RWPE2 (cell line): ENCODE data around the gene ZNF441.

Experiments
- ATAC-seq: fragments of 200-7000 bp; cut with Tn5 transposase; 3 replicates; pipeline ENCODE4 v1.9.1; 2021; ENCODE audit warnings: low read depth
- DNase-seq: peaks from one replicate; pipeline ENCODE4 v3.0.0-alpha.2; 2020; ENCODE audit warnings: low spot score
- H3K27ac ChIP-seq: fragments of 450-650 bp; 2 replicates; pipeline ENCODE4 v1.5.1; 2017; ENCODE audit warnings: mild to moderate bottlenecking; ENCODE audit not compliant: poor library complexity, severe bottlenecking
- H3K27me3 ChIP-seq: fragments of 250-450 bp; sonication (Bioruptor Pico); 2 replicates; pipeline ENCODE4 v1.5.1; 2021; ENCODE audit warnings: mild to moderate bottlenecking, moderate library complexity; ENCODE audit not compliant: insufficient read depth, poor library complexity, severe bottlenecking
- H3K36me3 ChIP-seq: fragments of 250-450 bp; sonication (Bioruptor Pico); 2 replicates; pipeline ENCODE4 v1.5.1; 2020; ENCODE audit warnings: low read depth, mild to moderate bottlenecking, moderate library complexity
- H3K4me1 ChIP-seq: fragments of 250-450 bp; sonication (Bioruptor Pico); 2 replicates; pipeline ENCODE4 v1.5.1; 2021; ENCODE audit warnings: mild to moderate bottlenecking, moderate library complexity; ENCODE audit not compliant: insufficient read depth, poor library complexity, severe bottlenecking
- H3K4me3 ChIP-seq: fragments of 250-450 bp; sonication (Bioruptor Pico); 2 replicates; pipeline ENCODE4 v1.5.1; 2021; ENCODE audit warnings: mild to moderate bottlenecking, moderate library complexity; ENCODE audit not compliant: severe bottlenecking
- H3K9me3 ChIP-seq: fragments of 250-450 bp; sonication (Bioruptor Pico); 2 replicates; pipeline ENCODE4 v1.5.1; 2021; ENCODE audit warnings: mild to moderate bottlenecking, moderate library complexity; ENCODE audit not compliant: severe bottlenecking
- TF ChIP-seq, protein P1 (sequence below): fragments of 450-650 bp; IDR thresholded peaks from one replicate; pipeline ENCODE4 v1.5.1; 2017; ENCODE audit warnings: mild to moderate bottlenecking, moderate library complexity; ENCODE audit not compliant: poor library complexity, severe bottlenecking

ZNF441 gene

DNA sequence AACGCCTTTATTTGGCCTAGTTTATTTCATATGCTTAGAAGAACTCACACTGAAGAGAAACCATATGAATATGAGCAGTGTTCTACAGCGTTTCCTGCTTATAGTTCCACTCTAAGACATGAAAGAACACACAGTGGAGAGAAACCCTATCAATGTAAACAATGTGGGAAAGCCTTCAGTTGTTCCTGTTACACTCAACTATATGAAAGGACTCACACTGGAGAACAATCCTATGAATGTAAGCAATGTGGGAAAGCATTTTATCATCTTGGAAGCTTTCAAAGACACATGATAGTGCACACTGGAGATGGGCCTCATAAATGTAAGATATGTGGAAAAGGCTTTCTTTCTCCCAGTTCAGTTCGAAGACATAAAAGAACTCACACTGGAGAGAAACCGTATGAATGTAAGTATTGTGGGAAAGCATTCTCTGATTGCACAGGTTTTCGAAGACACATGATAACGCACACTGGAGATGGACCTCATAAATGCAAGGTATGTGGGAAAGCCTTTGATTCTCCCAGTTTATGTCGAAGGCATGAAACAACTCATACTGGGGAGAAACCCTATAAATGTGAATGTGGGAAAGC, 13.7 kb downstream of the ZNF441 start:
- H3K4me1 ChIP-seq, result no peaks in the 10 kb centered on the region
- TF ChIP-seq, protein P1, sequence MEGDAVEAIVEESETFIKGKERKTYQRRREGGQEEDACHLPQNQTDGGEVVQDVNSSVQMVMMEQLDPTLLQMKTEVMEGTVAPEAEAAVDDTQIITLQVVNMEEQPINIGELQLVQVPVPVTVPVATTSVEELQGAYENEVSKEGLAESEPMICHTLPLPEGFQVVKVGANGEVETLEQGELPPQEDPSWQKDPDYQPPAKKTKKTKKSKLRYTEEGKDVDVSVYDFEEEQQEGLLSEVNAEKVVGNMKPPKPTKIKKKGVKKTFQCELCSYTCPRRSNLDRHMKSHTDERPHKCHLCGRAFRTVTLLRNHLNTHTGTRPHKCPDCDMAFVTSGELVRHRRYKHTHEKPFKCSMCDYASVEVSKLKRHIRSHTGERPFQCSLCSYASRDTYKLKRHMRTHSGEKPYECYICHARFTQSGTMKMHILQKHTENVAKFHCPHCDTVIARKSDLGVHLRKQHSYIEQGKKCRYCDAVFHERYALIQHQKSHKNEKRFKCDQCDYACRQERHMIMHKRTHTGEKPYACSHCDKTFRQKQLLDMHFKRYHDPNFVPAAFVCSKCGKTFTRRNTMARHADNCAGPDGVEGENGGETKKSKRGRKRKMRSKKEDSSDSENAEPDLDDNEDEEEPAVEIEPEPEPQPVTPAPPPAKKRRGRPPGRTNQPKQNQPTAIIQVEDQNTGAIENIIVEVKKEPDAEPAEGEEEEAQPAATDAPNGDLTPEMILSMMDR, result no peak
- H3K27me3 ChIP-seq, result no peaks in the 10 kb centered on the region
- no peak overlapping the region for H3K4me3 ChIP-seq
- DNase-seq, result no peak
- peaks cover 46% of the 10 kb centered on the region for H3K9me3 ChIP-seq
- ATAC-seq, result no peak
- H3K27ac ChIP-seq, result no peak overlapping the region
- H3K36me3 ChIP-seq, result peaks cover 51% of the 10 kb centered on the region

DNA sequence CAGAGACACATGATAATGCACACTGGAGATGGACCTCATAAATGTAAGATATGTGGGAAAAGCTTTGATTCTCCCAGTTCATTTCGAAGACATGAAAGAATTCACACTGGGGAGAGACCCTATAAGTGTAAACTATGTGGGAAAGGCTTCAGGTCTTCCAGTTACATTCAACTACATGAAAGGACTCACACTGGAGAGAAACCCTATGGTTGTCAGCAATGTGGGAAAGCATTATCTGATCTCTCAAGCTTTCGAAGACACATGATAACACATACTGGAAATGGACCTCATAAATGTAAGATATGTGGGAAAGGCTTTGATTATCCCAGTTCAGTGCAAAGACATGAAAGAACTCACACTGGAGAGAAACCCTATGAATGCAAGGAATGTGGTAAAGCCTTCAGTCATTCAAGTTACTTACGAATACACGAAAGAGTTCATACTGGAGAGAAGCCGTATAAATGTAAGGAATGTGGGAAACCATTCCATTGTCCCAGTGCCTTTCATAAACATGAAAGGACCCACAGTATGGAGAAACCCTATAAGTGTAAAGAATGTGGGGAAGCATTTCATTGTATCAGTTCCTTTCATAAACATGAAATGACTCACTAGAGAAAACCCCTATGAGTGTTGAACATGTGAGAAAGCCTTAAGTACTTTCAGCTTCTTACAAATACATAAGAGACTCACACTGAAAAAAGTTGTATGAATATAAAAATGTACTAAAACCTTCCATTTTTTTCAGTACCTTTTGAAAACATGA, 14.7 kb downstream of the ZNF441 start:
- TF ChIP-seq, protein P1, result no peak
- ATAC-seq, result no peak
- DNase-seq, result no peak
- peaks cover 48% of the 10 kb centered on the region for H3K36me3 ChIP-seq
- peaks cover 44% of the 10 kb centered on the region for H3K9me3 ChIP-seq
- H3K4me1 ChIP-seq, result no peaks in the 10 kb centered on the region
- H3K27me3 ChIP-seq, result no peaks in the 10 kb centered on the region
- H3K27ac ChIP-seq, result no peak overlapping the region
- H3K4me3 ChIP-seq, result no peak overlapping the region

DNA sequence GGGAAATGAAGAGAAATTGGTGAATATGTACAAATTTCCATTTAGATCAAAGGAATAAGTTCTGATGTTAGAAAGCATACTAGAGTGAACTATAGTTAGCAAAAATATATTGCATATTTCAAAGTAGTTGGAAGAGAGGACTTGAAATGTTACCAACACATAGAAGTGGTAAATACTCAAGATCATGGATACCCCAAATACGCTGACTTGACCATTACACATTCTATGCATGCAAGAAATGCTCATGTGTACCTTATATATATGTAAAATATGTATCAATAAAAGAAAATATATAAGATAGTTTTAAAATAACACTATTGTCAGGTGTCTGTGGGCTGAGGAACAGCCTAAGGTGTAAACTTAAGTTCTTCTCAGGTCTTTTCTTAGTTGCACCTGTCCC, 17.0 kb downstream of the ZNF441 start:
- Histone ChIP-seq H3K27ac (no peak overlapping the region), H3K9me3 (peaks cover 41% of the 10 kb centered on the region), H3K4me3 (no peak overlapping the region), H3K36me3 (peaks cover 31% of the 10 kb centered on the region), H3K27me3 (no peaks in the 10 kb centered on the region), H3K4me1 (no peaks in the 10 kb centered on the region)
- ATAC-seq (no peak), DNase-seq (no peak)
- TF ChIP-seq, protein P1, result no peak

DNA sequence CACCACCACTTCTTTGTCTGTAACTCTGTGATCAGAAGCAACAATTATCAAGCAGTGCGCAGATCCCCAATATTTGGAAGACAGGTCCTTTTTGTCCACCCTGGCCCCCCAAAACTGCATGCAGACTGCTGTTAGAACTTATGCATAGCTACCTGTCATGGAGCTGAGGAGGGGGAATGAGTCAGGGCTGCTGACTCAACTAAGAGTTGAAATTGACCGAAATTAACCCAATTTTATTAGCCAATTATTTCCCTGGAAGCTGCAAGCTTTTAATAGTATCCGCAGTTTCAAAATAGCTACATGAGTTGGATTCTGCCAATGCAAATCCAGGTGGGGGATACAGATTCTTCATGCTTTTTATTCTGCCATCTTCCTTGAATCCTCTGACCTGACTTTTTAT, 17.6 kb downstream of the ZNF441 start:
- peaks cover 28% of the 10 kb centered on the region for H3K36me3 ChIP-seq
- no peak for DNase-seq
- no peak overlapping the region for H3K27ac ChIP-seq
- peaks cover 45% of the 10 kb centered on the region for H3K9me3 ChIP-seq
- H3K4me3 ChIP-seq, result no peak overlapping the region
- no peaks in the 10 kb centered on the region for H3K4me1 ChIP-seq
- TF ChIP-seq, protein P1, result no peak
- no peaks in the 10 kb centered on the region for H3K27me3 ChIP-seq
- no peak for ATAC-seq

DNA sequence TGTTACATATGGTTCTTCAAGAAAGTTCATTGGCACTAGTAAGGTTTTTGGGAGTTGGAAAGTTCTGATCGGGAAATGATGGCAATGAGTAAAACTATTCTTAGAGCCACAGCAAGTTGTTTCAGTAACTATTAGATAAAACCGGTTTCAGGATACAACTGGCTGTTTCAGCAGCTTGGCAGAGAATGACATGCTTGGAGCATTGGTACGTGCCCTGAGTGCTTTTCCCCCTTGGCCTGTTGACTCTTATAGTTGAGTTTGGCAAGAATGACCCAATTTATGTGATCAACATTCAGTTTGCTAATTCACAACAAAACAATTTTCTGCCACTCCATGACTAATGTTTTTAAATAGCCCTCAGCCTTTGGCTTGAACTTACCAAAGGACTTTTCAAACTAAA, 20.7 kb downstream of the ZNF441 start:
- TF ChIP-seq, protein P1, result no peak
- ATAC-seq (no peak), DNase-seq (no peak)
- H3K9me3 ChIP-seq, result peaks cover 25% of the 10 kb centered on the region
- H3K27ac ChIP-seq, result no peak overlapping the region
- H3K27me3 ChIP-seq, result no peaks in the 10 kb centered on the region
- H3K4me1 ChIP-seq, result no peaks in the 10 kb centered on the region
- no peak overlapping the region for H3K4me3 ChIP-seq
- no peaks in the 10 kb centered on the region; the same call in 1 of the 2 replicates for H3K36me3 ChIP-seq
